Adipocyte (in vitro differentiated cells): ENCODE results near the gene SRPX2.

ENCODE experiments used
- DNase-seq: peaks from one replicate; pipeline ENCODE4 v3.0.0-alpha.2; 2015; ENCODE audit warnings: low read depth
- H3K27me3 ChIP-seq: replicated peaks from 2 replicates; pipeline ENCODE4 v1.7.0; 2013; ENCODE audit warnings: mild to moderate bottlenecking, low read length, moderate library complexity; ENCODE audit not compliant: control insufficient read depth, insufficient read depth
- H3K36me3 ChIP-seq: 2 replicates; pipeline ENCODE4 v1.7.0; 2013; ENCODE audit warnings: low read length, mild to moderate bottlenecking, moderate library complexity; ENCODE audit not compliant: control insufficient read depth, insufficient read depth, severe bottlenecking
- H3K4me1 ChIP-seq: 2 replicates; pipeline ENCODE4 v1.7.0; 2013; ENCODE audit warnings: mild to moderate bottlenecking, low read length, moderate library complexity; ENCODE audit not compliant: control insufficient read depth, insufficient read depth
- H3K4me3 ChIP-seq: 2 replicates; pipeline ENCODE4 v1.7.0; 2013; ENCODE audit warnings: mild to moderate bottlenecking, low read length, moderate library complexity
- H3K9ac ChIP-seq: 2 replicates; pipeline ENCODE4 v1.7.0; 2013; ENCODE audit warnings: mild to moderate bottlenecking, low read length, moderate library complexity
- H3K9me3 ChIP-seq: 2 replicates; pipeline ENCODE4 v1.7.0; 2013; ENCODE audit warnings: mild to moderate bottlenecking, low read length, moderate library complexity; ENCODE audit not compliant: control insufficient read depth

SRPX2 gene

GRCh38 chrX:100635040-100635439, 9.0 kb upstream of the SRPX2 start:
- H3K9ac ChIP-seq: no peak overlapping the region
- no peak for DNase-seq
- peaks cover 4% of the 10 kb centered on the region for H3K36me3 ChIP-seq
- H3K27me3 ChIP-seq: peaks cover 3% of the 10 kb centered on the region
- peaks cover 6% of the 10 kb centered on the region for H3K4me1 ChIP-seq
- H3K9me3 ChIP-seq: no peaks in the 10 kb centered on the region
- H3K4me3 ChIP-seq: peak overlapping the region; percentile 81

GRCh38 chrX:100635989-100636320, 8.0 kb upstream of the SRPX2 start:
- no peaks in the 10 kb centered on the region for H3K9me3 ChIP-seq
- peak overlapping the region; percentile 81 for H3K4me3 ChIP-seq
- peaks cover 3% of the 10 kb centered on the region for H3K27me3 ChIP-seq
- DNase-seq: no peak
- H3K36me3 ChIP-seq: peaks cover 4% of the 10 kb centered on the region
- H3K4me1 ChIP-seq: peaks cover 6% of the 10 kb centered on the region
- H3K9ac ChIP-seq: peak overlapping the region; percentile 88

DNA sequence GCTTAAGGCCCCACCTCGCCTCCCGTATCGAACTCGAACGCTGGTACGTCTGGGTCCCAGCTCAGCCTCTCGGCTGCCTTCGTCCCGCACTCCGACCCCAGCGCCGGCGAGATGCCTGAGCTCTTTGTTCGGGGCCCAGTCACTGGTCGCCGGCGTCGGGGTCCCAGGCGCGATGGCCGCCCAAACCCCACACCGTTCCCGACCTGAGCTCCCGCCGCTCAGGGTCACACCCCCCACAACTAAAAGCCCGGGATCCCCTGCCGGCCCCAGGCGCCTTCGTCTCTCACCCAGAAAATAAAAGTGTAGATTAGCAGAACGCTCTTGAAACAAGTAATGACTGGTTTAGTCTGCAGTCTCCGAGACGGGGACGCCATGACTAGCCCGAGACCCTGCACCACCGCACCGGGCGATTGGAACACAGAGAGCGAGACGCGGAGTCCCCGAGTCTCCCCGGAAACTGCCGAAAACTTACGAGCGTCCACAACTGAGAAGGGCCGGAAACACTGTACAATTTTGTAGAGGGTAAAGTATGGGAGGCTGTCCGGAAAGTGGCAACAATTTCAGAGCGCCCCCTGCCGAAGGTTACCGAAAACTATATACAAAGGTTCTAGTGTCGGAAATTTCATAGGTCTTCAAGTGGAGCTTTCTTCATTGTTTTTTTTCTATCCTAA, 7.5 kb upstream of the SRPX2 start, which contains the start of gene TSPAN6:
Gene TSPAN6, minus strand, starts transcription at position 486 of the 671 bp plus-strand sequence. Its CDS starts 112 bp downstream, at position 374.
- Histone ChIP-seq H3K27me3 (peaks cover 8% of the 10 kb centered on the region), H3K4me1 (peaks cover 6% of the 10 kb centered on the region), H3K4me3 (peak within 1 kb of the TSS; percentile 81), H3K36me3 (peaks cover 4% of the 10 kb centered on the region), H3K9ac (peak within 1 kb of the TSS; percentile 88), H3K9me3 (no peaks in the 10 kb centered on the region)
- DNase-seq: peak; percentile 93

GRCh38 chrX:100642290-100642689, 1.7 kb upstream of the SRPX2 start:
- H3K9me3 ChIP-seq: no peaks in the 10 kb centered on the region
- H3K36me3 ChIP-seq: no peaks in the 10 kb centered on the region
- no peak overlapping the region for H3K4me3 ChIP-seq
- DNase-seq: no peak
- H3K9ac ChIP-seq: no peak overlapping the region
- H3K27me3 ChIP-seq: peaks cover 9% of the 10 kb centered on the region
- peaks cover 21% of the 10 kb centered on the region for H3K4me1 ChIP-seq

GRCh38 chrX:100643212-100643611, 787 bp upstream of the SRPX2 start:
- no peaks in the 10 kb centered on the region for H3K36me3 ChIP-seq
- peak overlapping the region; percentile 81 for H3K4me3 ChIP-seq
- peaks cover 30% of the 10 kb centered on the region for H3K4me1 ChIP-seq
- peaks cover 9% of the 10 kb centered on the region for H3K27me3 ChIP-seq
- no peak for DNase-seq
- peak overlapping the region; percentile 69 for H3K9ac ChIP-seq
- no peaks in the 10 kb centered on the region for H3K9me3 ChIP-seq

- Histone ChIP-seq H3K4me1 (peaks cover 44% of the 10 kb centered on the region), H3K27me3 (peaks cover 9% of the 10 kb centered on the region), H3K9me3 (no peaks in the 10 kb centered on the region), H3K36me3 (no peaks in the 10 kb centered on the region), H3K4me3 (peak overlapping the region; percentile 81), H3K9ac (peak overlapping the region; percentile 87)
- DNase-seq: peak; percentile 36
These were observed 1.1 kb downstream of the SRPX2 start for GRCh38 chrX:100645106-100645505.

GRCh38 chrX:100647095-100647494, 3.1 kb downstream of the SRPX2 start:
- H3K4me3 ChIP-seq: peak overlapping the region; percentile 81
- peaks cover 13% of the 10 kb centered on the region for H3K36me3 ChIP-seq
- peak overlapping the region; percentile 87 for H3K9ac ChIP-seq
- no peaks in the 10 kb centered on the region for H3K9me3 ChIP-seq
- peak; percentile 57 for DNase-seq
- peaks cover 3% of the 10 kb centered on the region for H3K27me3 ChIP-seq
- H3K4me1 ChIP-seq: peaks cover 55% of the 10 kb centered on the region

DNA sequence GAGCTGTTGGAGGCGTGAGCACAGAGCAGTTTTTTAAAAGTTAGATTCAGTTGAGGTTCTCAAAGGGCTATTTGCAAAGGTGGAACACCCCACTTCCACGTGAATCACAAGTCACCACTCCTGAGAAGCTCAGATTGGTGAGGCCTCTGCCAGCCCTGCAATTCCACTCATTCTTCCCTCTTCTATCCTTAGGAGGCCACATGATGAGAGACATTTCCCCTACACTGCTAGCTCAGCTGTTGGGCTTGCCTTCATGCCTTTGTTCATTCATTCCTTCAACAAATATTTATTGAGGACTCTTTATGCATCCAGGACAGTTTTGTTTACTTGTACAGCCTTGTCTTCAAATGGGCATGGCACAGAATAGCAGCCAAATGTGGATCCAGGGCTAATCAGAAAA, 3.7 kb downstream of the SRPX2 start:
- DNase-seq: no peak
- Histone ChIP-seq H3K4me3 (peak overlapping the region; percentile 71), H3K27me3 (peaks cover 3% of the 10 kb centered on the region), H3K9ac (peak overlapping the region; percentile 87), H3K36me3 (peaks cover 17% of the 10 kb centered on the region), H3K9me3 (no peaks in the 10 kb centered on the region), H3K4me1 (peaks cover 55% of the 10 kb centered on the region)

DNA sequence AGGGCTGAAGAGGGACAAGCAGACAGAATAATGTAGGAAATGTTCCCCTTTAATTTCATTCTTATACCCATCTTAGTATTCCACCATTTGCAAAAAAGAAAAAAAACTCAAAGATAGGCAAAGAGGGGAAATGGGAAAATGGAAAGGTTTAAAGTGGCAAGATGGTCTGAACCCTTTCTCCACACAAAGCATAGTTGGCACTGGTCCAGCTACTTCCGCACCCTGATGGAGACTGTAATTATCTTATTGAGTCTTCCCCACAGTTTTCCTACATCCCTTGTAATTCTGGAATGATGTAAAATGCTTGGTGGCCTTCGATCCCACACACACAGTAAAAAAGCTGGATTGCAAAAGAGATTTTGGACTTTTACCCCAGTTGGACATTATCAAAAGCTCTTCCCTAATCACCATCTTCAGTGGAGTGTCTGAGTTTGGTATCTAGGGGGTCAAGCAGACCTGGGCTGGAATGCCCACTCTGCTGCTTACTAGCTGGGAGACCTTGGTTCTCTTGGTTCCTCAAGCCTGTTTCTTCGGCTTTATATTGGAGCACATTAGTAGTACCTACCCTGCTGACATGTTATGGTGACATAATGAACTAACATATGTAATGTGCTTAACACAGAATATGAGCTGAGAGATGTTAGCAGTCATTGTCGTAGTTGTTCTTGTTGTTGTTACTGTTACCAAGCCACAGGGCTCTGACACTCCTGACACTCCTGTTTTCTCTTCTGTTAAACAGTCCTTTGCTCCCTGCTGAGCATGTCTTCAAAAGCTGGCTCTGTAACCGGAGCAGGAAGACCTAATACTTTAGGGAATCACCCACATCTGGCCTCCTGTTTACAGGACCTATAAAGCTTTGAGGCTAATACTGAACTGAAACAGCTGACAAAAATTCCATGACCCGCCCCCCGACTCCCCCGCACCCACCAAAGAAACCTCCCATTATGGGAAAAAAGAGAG, 4.7 kb downstream of the SRPX2 start:
- peak; percentile 70 for DNase-seq
- Histone ChIP-seq H3K36me3 (peaks cover 27% of the 10 kb centered on the region), H3K27me3 (peaks cover 3% of the 10 kb centered on the region), H3K9me3 (no peaks in the 10 kb centered on the region), H3K9ac (peak overlapping the region; percentile 87), H3K4me1 (peaks cover 50% of the 10 kb centered on the region), H3K4me3 (peak overlapping the region; percentile 71)

DNA sequence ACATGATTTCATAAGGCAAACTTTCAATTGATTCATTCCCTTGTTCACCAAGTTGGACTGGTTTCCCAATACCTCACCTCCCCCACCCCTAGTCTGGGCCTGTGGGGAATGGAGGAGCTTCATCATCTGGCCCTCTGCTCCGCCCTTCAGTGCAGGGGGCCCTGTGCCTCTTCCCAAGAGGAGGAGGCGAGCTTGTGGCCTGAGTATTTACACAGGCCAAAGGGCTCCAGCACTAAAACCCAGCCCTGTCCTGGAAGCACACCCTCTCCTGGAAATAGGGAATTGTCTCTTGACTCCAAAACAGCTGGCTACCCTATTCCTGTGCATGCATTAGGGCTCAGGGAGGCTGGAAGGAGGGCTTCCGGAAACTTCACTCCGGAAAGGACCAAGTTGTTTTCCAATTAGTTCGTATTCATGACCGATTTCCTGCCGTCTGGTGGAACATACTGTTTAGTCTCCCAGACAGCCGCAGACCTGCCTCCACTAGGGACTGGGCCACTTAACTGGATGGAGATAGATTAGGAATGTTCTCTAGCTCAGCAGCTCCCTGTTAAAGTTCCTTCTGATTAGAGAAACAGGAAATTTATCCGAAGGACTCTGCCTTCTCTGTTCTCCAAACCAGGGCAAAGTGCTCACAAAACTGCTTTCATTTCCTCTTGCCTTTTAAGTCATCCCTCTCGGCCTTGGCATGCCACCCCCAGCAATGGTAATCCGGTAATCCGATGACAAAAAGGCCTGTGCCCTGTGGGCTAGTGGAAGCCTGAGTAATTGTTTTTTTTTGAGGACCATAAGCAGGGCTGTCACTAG, 5.8 kb downstream of the SRPX2 start:
- Histone ChIP-seq H3K36me3 (peaks cover 31% of the 10 kb centered on the region), H3K27me3 (peaks cover 3% of the 10 kb centered on the region), H3K4me1 (peaks cover 59% of the 10 kb centered on the region), H3K4me3 (peak overlapping the region; percentile 71), H3K9ac (peak overlapping the region; percentile 87), H3K9me3 (no peaks in the 10 kb centered on the region)
- DNase-seq: peak; percentile 90

DNA sequence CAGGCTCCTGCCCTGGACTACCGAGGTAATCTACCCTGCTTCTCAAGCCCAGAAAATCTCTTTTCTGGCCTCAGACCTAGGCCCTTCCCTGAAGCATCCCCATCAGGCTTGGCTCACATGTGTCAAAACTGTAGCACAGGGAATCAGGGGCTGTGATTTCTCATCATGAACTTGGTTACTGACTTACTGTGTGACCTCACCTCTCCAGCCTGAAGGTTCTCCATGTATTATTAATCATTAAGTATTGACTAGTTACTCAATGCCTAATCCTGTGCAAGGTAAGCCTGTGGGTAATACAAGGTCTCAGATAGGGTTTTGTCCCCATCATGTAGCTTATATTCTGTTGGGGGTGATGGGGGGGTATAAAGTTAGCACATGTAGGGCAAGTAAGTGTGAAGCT, 6.8 kb downstream of the SRPX2 start:
- Histone ChIP-seq H3K4me3 (peak overlapping the region; percentile 71), H3K36me3 (peaks cover 31% of the 10 kb centered on the region), H3K9me3 (no peaks in the 10 kb centered on the region), H3K9ac (peak overlapping the region; percentile 87), H3K27me3 (no peaks in the 10 kb centered on the region), H3K4me1 (peaks cover 63% of the 10 kb centered on the region)
- DNase-seq: no peak
